Spleen (tissue), 11 donors: Measurements from ENCODE around the gene KLF14. TPM values are rescaled to one million over a fixed set of nuclear protein-coding genes. Genes with fewer than 3 reads are reported as not detected.
"Not testable (repeated sequence)": the region's sequence is repeated elsewhere in the genome, so short reads cannot be mapped to it uniquely, and the experiment has no call there.

Source experiments
- DNase-seq: peaks from one replicate; pipeline ENCODE4 v3.0.0-alpha.2; 2020
- H3K27ac ChIP-seq, 8 donors: fragments of 200-600 bp; sonication (generic) in 7 of 8; 1 replicate in 4 of 8; 2 replicates in 4 of 8; pipeline versions ENCODE4 v1.5.0 to v1.8.0; 2016 to 2021; ENCODE audit warnings: inconsistent platforms in 4 of 8, mild to moderate bottlenecking in 4 of 8, moderate library complexity in 1 of 8
- H3K27me3 ChIP-seq, 7 donors: fragments of 200-600 bp; sonication (generic) in 6 of 7; replicated peaks in 1 of 7; 1 replicate in 4 of 7; 2 replicates in 3 of 7; pipeline versions ENCODE4 v1.5.0 to v1.8.0; 2016 to 2021; ENCODE audit warnings: inconsistent platforms in 3 of 7, mild to moderate bottlenecking in 1 of 7
- H3K36me3 ChIP-seq, 6 donors: fragments of 200-600 bp; sonication (generic) in 5 of 6; 1 replicate in 4 of 6; 2 replicates in 2 of 6; pipeline versions ENCODE4 v1.5.0 to v1.8.0; 2016 to 2021; ENCODE audit warnings: inconsistent platforms in 2 of 6
- H3K4me1 ChIP-seq, 6 donors: fragments of 200-600 bp; sonication (generic) in 5 of 6; 1 replicate in 3 of 6; 2 replicates in 3 of 6; pipeline versions ENCODE4 v1.5.0 to v1.8.0; 2016 to 2021; ENCODE audit warnings: inconsistent platforms in 3 of 6
- H3K4me3 ChIP-seq, 8 donors: fragments of 200-600 bp; sonication (generic) in 7 of 8; 1 replicate in 4 of 8; 2 replicates in 4 of 8; pipeline versions ENCODE4 v1.5.0 to v1.8.0; 2016 to 2021; ENCODE audit warnings: inconsistent platforms in 4 of 8, mild to moderate bottlenecking in 4 of 8, moderate library complexity in 2 of 8
- H3K9me3 ChIP-seq, 8 donors: fragments of 200-600 bp; sonication (generic) in 7 of 8; 1 replicate in 4 of 8; 2 replicates in 4 of 8; pipeline versions ENCODE4 v1.5.0 to v1.8.0; 2016 to 2021; ENCODE audit warnings: inconsistent platforms in 4 of 8
- POLR2A ChIP-seq, 3 donors: fragments of 450-650 bp; IDR thresholded peaks; one replicate each; pipeline ENCODE4 v1.5.1; 2017; ENCODE audit warnings: antibody characterized with exemption in 3 of 3, mild to moderate bottlenecking in 1 of 3
- POLR2AphosphoS5 ChIP-seq, 3 donors: sonication (generic); formaldehyde crosslinking; IDR thresholded peaks; one replicate each; pipeline ENCODE4 v1.5.1; 2017; ENCODE audit warnings: antibody characterized with exemption in 3 of 3
- WGBS, 5 donors: extraction: QIAGEN DNeasy Blood & Tissue Kit in 3 of 5; methylation state at CpG; one replicate each; pipeline versions ENCODE4 v1.1.5 to v1.1.7; 2013 to 2018; 5-methylcytosine and 5-hydroxymethylcytosine counted together
- intact Hi-C: fragments of 100-400 bp; cut with DNase I; formaldehyde crosslinking; loops from one replicate; pipeline ENCODE4 v1.15.0; 2023; ENCODE audit warnings: low total_unique reads
- polyA plus RNA-seq, 3 donors: library from polyadenylated mRNA; stranded (reverse); fragments of 200-250 nt; gene quantifications; one replicate each; pipeline ENCODE4 v1.2.1, GENCODE V29; 2013
- total RNA-seq, 7 donors: library from RNA; depleted of rRNA in 3 of 7; stranded (reverse); fragments of >200 nt in 3 of 7; fragmentation: NEBNext Ultra II Directional in 4 of 7; extraction: Animal tissue kit (Norgen Biotek cat#: 25700) in 4 of 7; gene quantifications; one replicate each; pipeline versions ENCODE4 v1.1.0 to v1.2.1, GENCODE V29; 2016 to 2021
- TF ChIP-seq, protein P1 (sequence below), 11 experiments: fragments of 200-600 bp in 7 of 11; fragments of 450-650 bp in 4 of 11; sonication (generic) in 4 of 11; IDR thresholded peaks in 8 of 11; conservative IDR thresholded peaks in 3 of 11; 1 replicate in 7 of 11; 2 replicates in 4 of 11; pipeline versions ENCODE4 v1.4.0 to v1.8.0; 2016 to 2021; ENCODE audit warnings: antibody characterized with exemption in 11 of 11, inconsistent platforms in 4 of 11, mild to moderate bottlenecking in 1 of 11
- donor health status: healthy with polysubstance abuse.
- donor health status: DM: no; HTN: no; CAD: no; lungs with moderate emphysema.
- donor health status: DM: no; HTN: no; CAD: no.
- donor health status: Bipolar disorder and iron deficiency.
- donor health status: healthy.
- donor health status: DM: no; HTN: no; CAD: no.
- donor health status: DM: yes; HTN: yes; CAD: no.

The KLF14 gene
- total and polyA plus RNA-seq, 10 donors = 0.05 to 1.8 (median 0.90) TPM

DNA sequence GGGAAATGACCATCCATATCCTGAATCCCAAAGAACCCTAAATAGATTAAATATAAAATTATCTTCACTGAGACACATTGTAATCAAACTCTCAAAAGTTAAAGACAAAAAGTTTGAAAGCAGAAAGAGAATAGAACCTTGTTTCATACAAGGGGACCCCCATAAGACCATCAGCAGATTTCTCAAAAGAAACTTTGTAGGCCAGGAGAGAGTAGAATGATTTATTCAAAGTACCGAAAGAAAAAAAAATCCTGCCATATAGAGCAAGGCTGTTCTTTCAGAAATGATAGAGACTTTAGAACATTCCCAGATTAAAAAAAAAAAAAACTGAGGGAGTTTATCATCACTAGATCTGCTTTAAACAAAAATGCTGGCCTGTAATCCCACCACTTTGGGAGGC is 34.8 kb upstream of the KLF14 start:
- Histone ChIP-seq H3K4me1 (no peaks in the 10 kb centered on the region), H3K36me3 (no peaks in the 10 kb centered on the region), H3K27me3 (no peaks in the 10 kb centered on the region), H3K9me3 (peaks cover 0 to 60% (median 54%) of the 10 kb centered on the region in 8 donors), H3K4me3 (no peak overlapping the region), H3K27ac (no peak overlapping the region)
- WGBS, 5 donors = 93 to 97% (median 94%) methylated on average over 1 of the region's 1 CpG
- intact Hi-C loops = no loop called here
- DNase-seq = no peak
- no peak for TF ChIP-seq POLR2AphosphoS5 (IDR thresholded peaks at IDR 0.05)
- TF ChIP-seq, protein P1, sequence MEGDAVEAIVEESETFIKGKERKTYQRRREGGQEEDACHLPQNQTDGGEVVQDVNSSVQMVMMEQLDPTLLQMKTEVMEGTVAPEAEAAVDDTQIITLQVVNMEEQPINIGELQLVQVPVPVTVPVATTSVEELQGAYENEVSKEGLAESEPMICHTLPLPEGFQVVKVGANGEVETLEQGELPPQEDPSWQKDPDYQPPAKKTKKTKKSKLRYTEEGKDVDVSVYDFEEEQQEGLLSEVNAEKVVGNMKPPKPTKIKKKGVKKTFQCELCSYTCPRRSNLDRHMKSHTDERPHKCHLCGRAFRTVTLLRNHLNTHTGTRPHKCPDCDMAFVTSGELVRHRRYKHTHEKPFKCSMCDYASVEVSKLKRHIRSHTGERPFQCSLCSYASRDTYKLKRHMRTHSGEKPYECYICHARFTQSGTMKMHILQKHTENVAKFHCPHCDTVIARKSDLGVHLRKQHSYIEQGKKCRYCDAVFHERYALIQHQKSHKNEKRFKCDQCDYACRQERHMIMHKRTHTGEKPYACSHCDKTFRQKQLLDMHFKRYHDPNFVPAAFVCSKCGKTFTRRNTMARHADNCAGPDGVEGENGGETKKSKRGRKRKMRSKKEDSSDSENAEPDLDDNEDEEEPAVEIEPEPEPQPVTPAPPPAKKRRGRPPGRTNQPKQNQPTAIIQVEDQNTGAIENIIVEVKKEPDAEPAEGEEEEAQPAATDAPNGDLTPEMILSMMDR (IDR thresholded peaks at IDR 0.05 in 8 of 11, conservative IDR thresholded peaks at IDR 0.05 in 3 of 11) = no peak
- TF ChIP-seq POLR2A (IDR thresholded peaks at IDR 0.05) = no peak

DNA sequence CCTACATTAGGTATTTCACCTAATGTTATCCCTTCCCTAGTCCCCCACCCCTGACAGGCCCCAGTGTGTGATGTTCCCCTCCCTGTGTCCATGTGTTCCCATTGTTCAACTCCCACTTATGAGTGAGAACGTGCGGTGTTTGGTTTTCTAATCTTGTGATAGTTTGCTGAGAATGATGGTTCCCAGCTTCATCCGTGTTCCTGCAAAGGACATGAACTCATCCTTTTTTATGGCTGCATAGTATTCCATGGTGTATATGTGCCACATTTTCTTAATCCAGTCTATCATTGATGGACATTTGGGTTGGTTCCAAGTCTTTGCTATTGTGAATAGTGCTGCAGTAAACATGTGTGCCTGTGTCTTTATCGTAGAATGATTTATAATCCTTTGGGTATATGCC is 30.6 kb upstream of the KLF14 start:
- DNase-seq, H3K27ac ChIP-seq, intact Hi-C loops, H3K4me1 ChIP-seq, H3K27me3 ChIP-seq, H3K4me3 ChIP-seq, H3K36me3 ChIP-seq: not testable (repeated sequence)
- WGBS, 5 donors = 74 to 97% (median 90%) methylated on average over 4 of the region's 4 CpGs
- H3K9me3 ChIP-seq = peaks cover 0 to 27% (median 20%) of the 10 kb centered on the region in 8 donors

DNA sequence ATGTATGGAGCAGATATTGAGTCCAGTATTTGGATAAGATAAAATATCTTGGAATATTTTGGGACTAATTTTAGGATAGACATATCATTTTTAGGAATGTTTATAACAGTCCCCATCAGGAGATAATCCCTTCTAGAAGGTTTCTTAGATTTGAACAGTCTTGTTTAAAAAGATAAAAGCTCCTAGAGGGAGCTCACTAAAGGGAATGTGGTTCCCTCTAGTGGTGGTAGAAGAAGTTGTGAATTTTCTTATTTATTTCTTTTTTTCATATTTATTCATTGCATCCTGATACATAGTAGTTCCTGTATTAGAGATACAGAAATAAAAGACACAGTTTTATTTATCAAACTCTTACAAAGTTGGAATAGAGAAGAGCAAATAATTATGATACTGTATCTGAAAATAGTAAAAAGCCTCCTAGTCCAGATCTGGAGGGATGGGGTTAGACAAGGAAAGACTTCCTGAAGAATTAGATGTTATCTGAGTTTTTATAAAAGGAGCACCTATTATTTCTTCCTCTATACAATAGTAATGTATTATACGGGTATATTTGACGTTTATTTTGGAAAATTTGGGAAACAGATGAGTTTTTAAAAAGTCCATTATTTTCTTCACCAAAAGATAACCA is 24.5 kb upstream of the KLF14 start:
- Histone ChIP-seq H3K4me1 (no peaks in the 10 kb centered on the region), H3K4me3 (no peak overlapping the region), H3K36me3 (no peaks in the 10 kb centered on the region), H3K27me3 (no peaks in the 10 kb centered on the region), H3K27ac (no peak overlapping the region), H3K9me3 (no peaks in the 10 kb centered on the region)
- TF ChIP-seq, protein P1 (IDR thresholded peaks at IDR 0.05 in 8 of 11, conservative IDR thresholded peaks at IDR 0.05 in 3 of 11) = peak; percentile 15 to 71 (median 55)
- no peak for TF ChIP-seq POLR2AphosphoS5 (IDR thresholded peaks at IDR 0.05)
- intact Hi-C loops = loop anchor here (10.0 kb wide), 1 partner anchor 684 kb away; the partner anchor contains the start of gene KLHDC10
- no peak for DNase-seq
- WGBS, 5 donors = 0 to 3% (median 2%) methylated on average over 2 of the region's 2 CpGs

DNA sequence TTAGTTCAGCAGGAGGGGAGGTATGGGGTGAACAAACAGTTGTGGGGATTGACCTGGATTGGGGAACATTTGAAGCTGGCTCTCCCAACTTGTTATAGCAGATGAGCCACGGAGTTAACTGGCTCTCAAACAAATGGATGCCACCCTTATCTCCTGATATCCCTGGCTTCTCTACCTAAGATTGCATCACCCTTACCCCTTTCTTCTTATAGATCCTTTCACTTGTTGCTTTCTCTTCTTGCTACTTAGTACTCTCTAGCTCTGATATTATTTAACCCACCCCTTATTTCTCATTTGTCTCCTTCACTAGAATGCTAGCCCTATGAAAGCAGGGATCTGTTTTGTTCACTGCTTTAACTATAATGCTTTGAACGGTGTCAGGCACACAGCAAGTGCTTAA is 22.3 kb upstream of the KLF14 start:
- intact Hi-C loops = loop anchor here (10.0 kb wide), 1 partner anchor 682 kb away; the partner anchor contains the start of gene KLHDC10
- Histone ChIP-seq H3K4me1 (peaks cover 0 to 9% (median 0%) of the 10 kb centered on the region in 6 donors), H3K9me3 (no peaks in the 10 kb centered on the region), H3K27ac (no peak overlapping the region), H3K27me3 (no peaks in the 10 kb centered on the region), H3K4me3 (no peak overlapping the region), H3K36me3 (no peaks in the 10 kb centered on the region)
- DNase-seq = no peak
- WGBS, 5 donors = 79 to 91% (median 85%) methylated on average over 2 of the region's 2 CpGs
- TF ChIP-seq POLR2A (IDR thresholded peaks at IDR 0.05) (no peak), POLR2AphosphoS5 (IDR thresholded peaks at IDR 0.05) (no peak)
- TF ChIP-seq, protein P1 (IDR thresholded peaks at IDR 0.05 in 8 of 11, conservative IDR thresholded peaks at IDR 0.05 in 3 of 11) = no peak
